GM12872 (cell line): ENCODE data around the gene PARP8.

Experiments used
- TF ChIP-seq, protein P1 (sequence below): IDR thresholded peaks from 3 replicates; pipeline ENCODE4 v1.5.1; 2011; ENCODE audit warnings: low read depth, mild to moderate bottlenecking, low read length, moderate library complexity; ENCODE audit not compliant: insufficient read depth

Gene PARP8

GRCh38 chr5:50733741-50734140 is 67.3 kb downstream of the PARP8 start:
- TF ChIP-seq, protein P1, sequence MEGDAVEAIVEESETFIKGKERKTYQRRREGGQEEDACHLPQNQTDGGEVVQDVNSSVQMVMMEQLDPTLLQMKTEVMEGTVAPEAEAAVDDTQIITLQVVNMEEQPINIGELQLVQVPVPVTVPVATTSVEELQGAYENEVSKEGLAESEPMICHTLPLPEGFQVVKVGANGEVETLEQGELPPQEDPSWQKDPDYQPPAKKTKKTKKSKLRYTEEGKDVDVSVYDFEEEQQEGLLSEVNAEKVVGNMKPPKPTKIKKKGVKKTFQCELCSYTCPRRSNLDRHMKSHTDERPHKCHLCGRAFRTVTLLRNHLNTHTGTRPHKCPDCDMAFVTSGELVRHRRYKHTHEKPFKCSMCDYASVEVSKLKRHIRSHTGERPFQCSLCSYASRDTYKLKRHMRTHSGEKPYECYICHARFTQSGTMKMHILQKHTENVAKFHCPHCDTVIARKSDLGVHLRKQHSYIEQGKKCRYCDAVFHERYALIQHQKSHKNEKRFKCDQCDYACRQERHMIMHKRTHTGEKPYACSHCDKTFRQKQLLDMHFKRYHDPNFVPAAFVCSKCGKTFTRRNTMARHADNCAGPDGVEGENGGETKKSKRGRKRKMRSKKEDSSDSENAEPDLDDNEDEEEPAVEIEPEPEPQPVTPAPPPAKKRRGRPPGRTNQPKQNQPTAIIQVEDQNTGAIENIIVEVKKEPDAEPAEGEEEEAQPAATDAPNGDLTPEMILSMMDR = no peak

DNA sequence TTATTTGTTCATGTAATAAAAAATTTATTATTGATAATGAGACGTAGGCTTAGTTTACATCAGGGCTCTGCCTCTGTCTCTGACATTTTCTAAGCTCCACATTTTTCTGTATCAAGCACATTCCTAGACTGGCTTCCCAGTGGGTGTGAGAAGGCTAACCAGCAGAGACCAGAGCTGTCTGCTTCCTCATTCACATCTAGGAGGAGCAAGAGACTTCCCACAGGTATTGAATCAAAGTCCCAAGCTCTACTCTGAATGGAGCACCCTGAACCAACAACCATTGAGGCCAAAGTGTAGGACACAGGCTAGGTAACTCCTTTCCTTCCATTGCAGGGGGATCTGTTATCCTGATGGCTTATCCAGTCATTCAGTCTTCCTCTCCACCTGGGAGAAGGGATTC is 72.4 kb downstream of the PARP8 start:
- TF ChIP-seq, protein P1 = no peak

- TF ChIP-seq, protein P1 = no peak
Observed at GRCh38 chr5:50740832-50741231, 74.4 kb downstream of the PARP8 start.

GRCh38 chr5:50744776-50745175 is 78.3 kb downstream of the PARP8 start:
- TF ChIP-seq, protein P1 = no peak

DNA sequence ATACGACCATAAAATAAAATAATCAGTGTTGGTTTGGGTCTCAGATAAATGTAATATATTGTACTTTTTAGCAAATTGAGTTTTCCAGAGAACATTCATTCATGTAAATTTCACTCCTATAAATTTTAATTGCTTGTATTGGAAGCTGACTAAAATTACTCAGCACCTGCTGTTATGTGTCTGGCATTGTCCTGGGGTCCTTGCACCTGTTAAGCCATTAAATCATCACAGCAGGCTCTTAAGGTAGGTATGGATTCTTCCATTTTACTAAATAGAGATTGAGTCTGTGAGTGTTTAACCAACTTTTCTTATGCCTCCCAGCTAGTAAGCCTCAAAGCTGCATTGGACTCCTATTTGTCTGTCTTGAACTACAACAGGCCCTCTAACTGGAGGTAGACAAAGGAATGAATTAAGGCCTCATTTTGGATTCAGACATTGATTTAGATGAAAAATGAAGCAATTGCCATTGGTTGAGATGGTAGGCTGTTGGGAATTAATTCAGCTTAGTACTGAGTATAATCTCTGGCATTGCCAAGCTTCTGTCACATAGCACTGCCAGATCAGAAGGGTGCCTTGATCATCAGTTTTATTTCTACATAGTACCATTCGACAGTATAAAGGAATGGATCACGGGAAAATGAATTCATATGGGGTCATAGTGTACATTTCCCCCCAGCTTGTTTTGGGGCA is 78.9 kb downstream of the PARP8 start:
- TF ChIP-seq, protein P1 = no peak

DNA sequence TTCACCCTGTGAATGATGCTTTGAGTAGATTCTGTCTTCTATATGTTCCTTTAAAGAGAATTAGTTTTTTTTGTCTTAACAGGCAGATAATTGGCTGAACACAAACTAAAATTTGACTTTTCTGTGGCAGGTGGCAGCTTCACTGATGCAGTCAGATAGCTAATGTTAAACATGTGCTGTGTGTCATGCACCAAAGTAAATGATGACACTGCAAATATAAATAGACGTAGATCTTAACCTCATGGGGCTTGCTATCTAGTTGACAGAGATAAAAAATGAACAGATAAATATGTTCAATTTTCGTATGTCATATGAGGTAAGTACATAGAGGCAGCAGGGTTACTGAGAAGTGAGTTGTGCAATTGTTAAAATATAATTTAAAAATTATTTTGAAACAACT is 82.7 kb downstream of the PARP8 start:
- TF ChIP-seq, protein P1 = no peak

DNA sequence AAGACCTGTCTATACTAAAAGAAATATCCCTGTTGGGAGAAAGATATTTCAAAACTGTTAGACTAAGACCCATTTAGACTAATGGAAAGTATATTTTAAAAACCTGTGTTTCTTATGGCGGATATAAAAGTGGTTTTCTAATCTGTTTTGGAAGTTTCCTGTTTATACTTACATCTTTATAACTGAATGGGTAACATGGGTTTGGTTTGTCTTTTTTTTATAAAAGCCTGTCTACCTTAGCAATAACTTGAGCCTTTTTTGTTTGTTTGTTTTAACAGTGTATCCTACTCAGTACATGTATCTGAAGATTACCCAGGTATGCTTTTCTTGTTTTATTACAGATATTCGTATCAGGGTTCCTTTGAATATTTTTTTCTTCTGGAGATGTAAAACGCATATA is 83.4 kb downstream of the PARP8 start:
- TF ChIP-seq, protein P1 = no peak
